ENCODE data around the gene COL15A1. TPM values are rescaled to one million over a fixed set of nuclear protein-coding genes. Genes with fewer than 3 reads are reported as not detected.

The COL15A1 gene
- total RNA-seq (not detected), polyA plus RNA-seq (0.07 TPM)

- no peaks in the 10 kb centered on the region for H3K36me3 ChIP-seq (ENCODE audit: insufficient read depth, low read length)
- peaks cover 13% of the 10 kb centered on the region for H3K27me3 ChIP-seq (ENCODE audit: insufficient read depth, low read length, poor library complexity, severe bottlenecking)
- Mint-ChIP-seq H3K9me3 (no peaks in the 10 kb centered on the region), H3K4me1 (peaks cover 2 to 15% (median 6%) of the 10 kb centered on the region in 3 donors), H3K27ac (no peak within 1 kb of the TSS), H3K4me3 (peak within 1 kb of the TSS in 4 of 7 donors; percentile 22 to 57 (median 40)), H3K36me3 (no peaks in the 10 kb centered on the region), H3K27me3 (peaks cover 25 to 74% of the 10 kb centered on the region in 2 donors)
- DNase-seq = no peak
- H3K4me1 ChIP-seq (ENCODE audit: insufficient read depth, low read length) = no peaks in the 10 kb centered on the region
- ChIA-PET CTCF (no interaction called here), POLR2A (no interaction called here)
- no peak within 1 kb of the TSS for H3K4me3 ChIP-seq (ENCODE audit: low read length)
- H3K27ac ChIP-seq (ENCODE audit: low read depth, low read length) = no peak within 1 kb of the TSS
- no peaks in the 10 kb centered on the region for H3K9me3 ChIP-seq (ENCODE audit: low read length)
Measured at GRCh38 chr9:98943682-98944056, at the start of gene COL15A1. TSS of gene COL15A1 (plus strand) at chr9:98943907. CDS start at chr9:98944062, 155 bp downstream.

- Mint-ChIP-seq H3K4me3 (no peak overlapping the region), H3K4me1 (no peaks in the 10 kb centered on the region), H3K36me3 (no peaks in the 10 kb centered on the region), H3K27me3 (peaks cover 17 to 43% of the 10 kb centered on the region in 2 donors), H3K9me3 (peaks cover 0 to 6% (median 3%) of the 10 kb centered on the region in 5 donors), H3K27ac (peak overlapping the region in 1 of 8 donors; percentile 76)
- H3K4me1 ChIP-seq (ENCODE audit: insufficient read depth, low read length) = no peaks in the 10 kb centered on the region
- no peak overlapping the region for H3K27ac ChIP-seq (ENCODE audit: low read depth, low read length)
- no peak for DNase-seq
- no peaks in the 10 kb centered on the region for H3K36me3 ChIP-seq (ENCODE audit: insufficient read depth, low read length)
- H3K9me3 ChIP-seq (ENCODE audit: low read length) = no peaks in the 10 kb centered on the region
- no peak overlapping the region for H3K4me3 ChIP-seq (ENCODE audit: low read length)
- ChIA-PET CTCF (no interaction called here), POLR2A (no interaction called here)
- H3K27me3 ChIP-seq (ENCODE audit: insufficient read depth, low read length, poor library complexity, severe bottlenecking) = no peaks in the 10 kb centered on the region
Measured at GRCh38 chr9:98894171-98894570, 49.5 kb upstream of the COL15A1 start.

DNA sequence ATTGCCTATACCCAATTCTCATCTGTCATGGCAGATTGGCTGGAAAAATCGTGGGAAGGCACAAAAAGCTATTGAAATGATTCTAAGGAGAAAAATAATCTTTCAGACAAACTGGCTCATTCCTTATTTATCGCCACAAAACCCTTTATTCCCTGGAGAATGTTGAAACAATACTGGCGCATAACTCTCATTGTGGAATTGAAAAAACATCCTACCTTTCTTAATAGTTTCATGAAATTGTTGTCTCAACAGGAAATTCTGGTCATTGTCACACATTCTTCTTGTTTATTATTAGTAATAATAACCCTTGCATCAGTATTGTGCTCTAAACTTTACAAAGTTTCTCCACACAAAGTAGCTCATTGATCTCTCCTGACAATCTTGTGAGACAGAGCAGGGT, 48.9 kb upstream of the COL15A1 start:
- Mint-ChIP-seq H3K9me3 (peaks cover 0 to 6% (median 3%) of the 10 kb centered on the region in 5 donors), H3K4me3 (no peak overlapping the region), H3K27me3 (peaks cover 16 to 43% of the 10 kb centered on the region in 2 donors), H3K4me1 (no peaks in the 10 kb centered on the region), H3K27ac (peak overlapping the region in 1 of 8 donors; percentile 76), H3K36me3 (no peaks in the 10 kb centered on the region)
- Histone ChIP-seq H3K36me3 (ENCODE audit: insufficient read depth, low read length) (no peaks in the 10 kb centered on the region), H3K4me1 (ENCODE audit: insufficient read depth, low read length) (no peaks in the 10 kb centered on the region), H3K4me3 (ENCODE audit: low read length) (no peak overlapping the region), H3K27me3 (ENCODE audit: insufficient read depth, low read length, poor library complexity, severe bottlenecking) (no peaks in the 10 kb centered on the region), H3K9me3 (ENCODE audit: low read length) (no peaks in the 10 kb centered on the region), H3K27ac (ENCODE audit: low read depth, low read length) (no peak overlapping the region)
- ChIA-PET POLR2A (no interaction called here), CTCF (no interaction called here)
- no peak for DNase-seq

DNA sequence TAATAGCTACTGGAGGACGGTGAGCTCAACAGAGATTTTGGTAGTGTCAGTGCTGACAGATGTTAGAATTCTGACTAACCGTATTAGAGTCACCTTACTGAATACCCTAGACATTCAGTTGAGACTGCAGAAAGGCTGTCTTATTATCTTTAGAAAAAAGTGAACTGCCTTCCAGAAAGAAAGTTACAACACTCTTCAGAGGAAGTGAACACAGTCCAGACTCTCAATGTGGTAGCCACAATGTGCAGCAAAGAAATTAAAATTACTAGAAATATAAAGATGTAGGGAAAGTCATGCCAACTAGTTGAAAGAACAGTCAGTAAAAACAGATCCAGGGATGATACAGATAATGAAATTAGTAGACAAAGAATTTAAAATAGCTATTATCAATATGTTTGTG, 47.1 kb upstream of the COL15A1 start:
- Histone ChIP-seq H3K9me3 (ENCODE audit: low read length) (no peaks in the 10 kb centered on the region), H3K27ac (ENCODE audit: low read depth, low read length) (no peak overlapping the region), H3K36me3 (ENCODE audit: insufficient read depth, low read length) (no peaks in the 10 kb centered on the region), H3K4me3 (ENCODE audit: low read length) (no peak overlapping the region), H3K4me1 (ENCODE audit: insufficient read depth, low read length) (no peaks in the 10 kb centered on the region), H3K27me3 (ENCODE audit: insufficient read depth, low read length, poor library complexity, severe bottlenecking) (no peaks in the 10 kb centered on the region)
- H3K36me3 Mint-ChIP-seq = no peaks in the 10 kb centered on the region
- POLR2A ChIA-PET = no interaction called here
- peaks cover 13 to 36% of the 10 kb centered on the region in 2 donors for H3K27me3 Mint-ChIP-seq
- no peak overlapping the region for H3K27ac Mint-ChIP-seq
- CTCF ChIA-PET = no interaction called here
- H3K9me3 Mint-ChIP-seq = peaks cover 0 to 6% (median 3%) of the 10 kb centered on the region in 5 donors
- no peak overlapping the region for H3K4me3 Mint-ChIP-seq
- no peaks in the 10 kb centered on the region for H3K4me1 Mint-ChIP-seq
- no peak for DNase-seq

- ChIA-PET CTCF (no interaction called here), POLR2A (no interaction called here)
- no peak overlapping the region for H3K27ac Mint-ChIP-seq
- peaks cover 13 to 36% of the 10 kb centered on the region in 2 donors for H3K27me3 Mint-ChIP-seq
- no peak overlapping the region for H3K4me3 Mint-ChIP-seq
- H3K27ac ChIP-seq (ENCODE audit: low read depth, low read length) = no peak overlapping the region
- H3K9me3 Mint-ChIP-seq = peaks cover 0 to 6% (median 3%) of the 10 kb centered on the region in 5 donors
- no peaks in the 10 kb centered on the region for H3K36me3 Mint-ChIP-seq
- H3K9me3 ChIP-seq (ENCODE audit: low read length) = no peaks in the 10 kb centered on the region
- no peak for DNase-seq
- no peaks in the 10 kb centered on the region for H3K4me1 Mint-ChIP-seq
- no peaks in the 10 kb centered on the region for H3K27me3 ChIP-seq (ENCODE audit: insufficient read depth, low read length, poor library complexity, severe bottlenecking)
- H3K4me1 ChIP-seq (ENCODE audit: insufficient read depth, low read length) = no peaks in the 10 kb centered on the region
- H3K36me3 ChIP-seq (ENCODE audit: insufficient read depth, low read length) = no peaks in the 10 kb centered on the region
- H3K4me3 ChIP-seq (ENCODE audit: low read length) = no peak overlapping the region
Measured at GRCh38 chr9:98897745-98898144, 46.0 kb upstream of the COL15A1 start.

- Mint-ChIP-seq H3K4me3 (no peak overlapping the region), H3K9me3 (peaks cover 0 to 6% (median 3%) of the 10 kb centered on the region in 5 donors), H3K36me3 (no peaks in the 10 kb centered on the region), H3K27me3 (peaks cover 13 to 34% of the 10 kb centered on the region in 2 donors), H3K27ac (no peak overlapping the region), H3K4me1 (no peaks in the 10 kb centered on the region)
- Histone ChIP-seq H3K36me3 (ENCODE audit: insufficient read depth, low read length) (no peaks in the 10 kb centered on the region), H3K9me3 (ENCODE audit: low read length) (no peaks in the 10 kb centered on the region), H3K27ac (ENCODE audit: low read depth, low read length) (no peak overlapping the region), H3K4me3 (ENCODE audit: low read length) (no peak overlapping the region), H3K4me1 (ENCODE audit: insufficient read depth, low read length) (no peaks in the 10 kb centered on the region), H3K27me3 (ENCODE audit: insufficient read depth, low read length, poor library complexity, severe bottlenecking) (no peaks in the 10 kb centered on the region)
- ChIA-PET CTCF (no interaction called here), POLR2A (no interaction called here)
- no peak for DNase-seq
Measured at GRCh38 chr9:98899408-98900056, 44.2 kb upstream of the COL15A1 start.

GRCh38 chr9:98900244-98900643, 43.5 kb upstream of the COL15A1 start:
- Histone ChIP-seq H3K4me1 (ENCODE audit: insufficient read depth, low read length) (no peaks in the 10 kb centered on the region), H3K9me3 (ENCODE audit: low read length) (no peaks in the 10 kb centered on the region), H3K27me3 (ENCODE audit: insufficient read depth, low read length, poor library complexity, severe bottlenecking) (no peaks in the 10 kb centered on the region), H3K36me3 (ENCODE audit: insufficient read depth, low read length) (no peaks in the 10 kb centered on the region), H3K4me3 (ENCODE audit: low read length) (no peak overlapping the region), H3K27ac (ENCODE audit: low read depth, low read length) (no peak overlapping the region)
- POLR2A ChIA-PET = no interaction called here
- Mint-ChIP-seq H3K36me3 (no peaks in the 10 kb centered on the region), H3K27me3 (peaks cover 9 to 27% of the 10 kb centered on the region in 2 donors), H3K9me3 (peaks cover 0 to 6% (median 3%) of the 10 kb centered on the region in 5 donors), H3K4me1 (no peaks in the 10 kb centered on the region), H3K4me3 (peak overlapping the region in 1 of 7 donors; percentile 6), H3K27ac (peak overlapping the region in 1 of 8 donors; percentile 69)
- CTCF ChIA-PET = no interaction called here
- no peak for DNase-seq

DNA sequence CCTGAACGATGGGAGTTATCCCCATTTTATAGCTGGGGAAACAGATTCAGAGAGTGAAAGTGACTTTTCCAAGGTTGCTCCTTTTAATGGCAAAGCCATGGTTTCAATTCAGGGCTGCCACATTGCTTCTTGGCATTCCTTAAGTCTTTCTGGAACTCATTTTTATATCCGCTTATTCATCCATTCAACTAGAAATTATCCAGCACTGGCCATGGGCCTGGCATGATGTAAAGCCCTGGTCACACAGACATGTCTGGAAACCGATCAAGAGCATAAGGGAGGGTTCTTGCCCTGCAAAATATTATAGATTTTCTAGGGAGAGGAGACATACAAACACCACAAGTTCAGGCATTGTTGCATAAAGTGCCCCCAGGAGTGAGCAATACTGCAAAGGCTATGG, 43.0 kb upstream of the COL15A1 start:
- no peaks in the 10 kb centered on the region for H3K4me1 ChIP-seq (ENCODE audit: insufficient read depth, low read length)
- ChIA-PET POLR2A (no interaction called here), CTCF (no interaction called here)
- Mint-ChIP-seq H3K27me3 (peaks cover 9 to 23% of the 10 kb centered on the region in 2 donors), H3K27ac (no peak overlapping the region), H3K4me1 (no peaks in the 10 kb centered on the region), H3K36me3 (no peaks in the 10 kb centered on the region), H3K9me3 (peaks cover 0 to 6% (median 3%) of the 10 kb centered on the region in 5 donors), H3K4me3 (no peak overlapping the region)
- H3K27ac ChIP-seq (ENCODE audit: low read depth, low read length) = no peak overlapping the region
- no peaks in the 10 kb centered on the region for H3K36me3 ChIP-seq (ENCODE audit: insufficient read depth, low read length)
- no peak for DNase-seq
- no peaks in the 10 kb centered on the region for H3K9me3 ChIP-seq (ENCODE audit: low read length)
- no peak overlapping the region for H3K4me3 ChIP-seq (ENCODE audit: low read length)
- H3K27me3 ChIP-seq (ENCODE audit: insufficient read depth, low read length, poor library complexity, severe bottlenecking) = no peaks in the 10 kb centered on the region
